Activated naive CD4-positive, alpha-beta T cell treated with anti-CD3 and anti-CD28 coated beads, Interleukin-2, amount 10 ng/mL, durations not matched to agents 7 days and 5 days (primary cell): Measurements from ENCODE around the gene LMBR1L.
"Not testable (repeated sequence)": the region's sequence is repeated elsewhere in the genome, so short reads cannot be mapped to it uniquely, and the experiment has no call there.

Experiments
- CTCF ChIA-PET: fragments of 350-600 bp; sonication (Branson Sonifier 250); formaldehyde crosslinking; loops from one replicate; lab custom pipeline; 2021; ENCODE audit warnings: antibody characterized with exemption; lab: Charles Lee
- DNase-seq: peaks from one replicate; pipeline ENCODE4 v3.0.0-alpha.2; 2020
- H3K27ac Mint-ChIP-seq: one replicate; pipeline ENCODE4 v1.8.0; 2021; ENCODE audit warnings: mild to moderate bottlenecking, moderate library complexity, mixed read lengths
- H3K27me3 Mint-ChIP-seq: one replicate; pipeline ENCODE4 v1.8.0; 2021; ENCODE audit warnings: mild to moderate bottlenecking, mixed read lengths
- H3K36me3 Mint-ChIP-seq: one replicate; pipeline ENCODE4 v1.8.0; 2021; ENCODE audit warnings: mixed read lengths
- H3K4me1 Mint-ChIP-seq: one replicate; pipeline ENCODE4 v1.8.0; 2021; ENCODE audit warnings: mixed read lengths
- H3K4me3 Mint-ChIP-seq: one replicate; pipeline ENCODE4 v1.8.0; 2021; ENCODE audit warnings: mild to moderate bottlenecking, moderate library complexity, mixed read lengths
- H3K9me3 Mint-ChIP-seq: one replicate; pipeline ENCODE4 v1.8.0; 2021; ENCODE audit warnings: mixed read lengths

The LMBR1L gene

DNA sequence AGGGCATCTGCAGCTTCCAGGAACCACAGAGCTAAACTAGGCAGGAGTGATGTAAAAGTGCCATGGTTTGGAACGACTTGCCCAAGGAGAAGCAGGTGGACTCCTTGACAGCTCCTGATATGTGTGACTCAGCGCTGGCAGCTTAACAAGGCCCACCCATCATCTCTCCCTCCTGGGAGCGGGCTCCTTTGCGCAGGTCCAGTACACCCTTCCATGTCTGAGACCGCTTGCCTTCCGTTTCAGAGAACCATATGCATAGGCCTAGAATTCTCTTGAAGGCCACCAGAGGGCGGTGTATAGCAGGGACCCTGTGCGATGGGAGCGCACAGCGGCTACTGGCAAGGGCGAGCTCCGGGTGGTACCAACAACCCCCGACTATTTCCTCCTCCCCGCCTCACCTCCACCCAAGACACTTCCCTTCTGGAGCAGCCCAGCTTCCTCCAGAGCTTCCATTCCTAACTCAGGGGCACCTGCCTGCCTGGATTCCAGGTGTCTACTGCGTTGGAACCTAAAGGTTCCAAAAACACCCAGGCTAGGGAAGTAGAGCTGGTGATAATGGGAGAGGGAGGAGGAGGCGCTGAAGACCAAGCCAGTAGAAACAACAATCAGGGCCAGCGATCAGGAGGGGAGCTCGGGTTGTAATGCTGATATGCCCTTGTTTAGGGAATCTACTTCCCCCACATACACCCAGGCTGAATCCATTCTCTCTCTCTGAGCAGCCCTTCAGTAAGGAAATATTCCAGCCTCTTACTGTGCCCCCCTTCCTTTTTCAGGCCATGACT, 22.3 kb downstream of the LMBR1L start:
- Mint-ChIP-seq H3K9me3 (no peaks in the 10 kb centered on the region), H3K36me3 (peaks cover 2% of the 10 kb centered on the region), H3K4me1 (peaks cover 62% of the 10 kb centered on the region), H3K27me3 (peaks cover 77% of the 10 kb centered on the region), H3K4me3 (no peak overlapping the region), H3K27ac (no peak overlapping the region)
- peak; percentile 76 for DNase-seq
- CTCF ChIA-PET = interaction anchor here (0.7 to 11.1 kb wide), 25 partner anchors 9 to 253 kb away, joined by 3 to 162 read pairs (median 5); partner anchors contain the start of genes PRPH, RHEBL1 and TUBA1A

DNA sequence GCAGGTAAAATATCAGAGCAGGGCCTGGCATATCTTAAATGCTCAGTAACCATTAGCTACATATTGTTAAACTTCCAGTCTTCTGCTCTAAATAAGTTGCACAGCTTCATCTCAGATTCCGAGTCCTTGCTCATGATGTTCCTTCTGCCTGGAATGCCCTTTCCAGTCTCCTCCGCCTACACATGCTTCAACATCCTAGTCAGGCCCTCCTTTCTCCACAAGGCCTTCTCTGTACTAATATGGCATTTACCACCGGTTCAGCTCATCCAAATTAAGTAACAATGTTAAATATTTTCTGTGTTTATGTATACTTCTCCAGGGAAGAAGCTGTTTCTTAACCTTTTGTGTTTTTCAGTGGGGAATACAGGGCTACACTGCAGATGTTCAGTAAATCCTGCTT, 24.5 kb downstream of the LMBR1L start:
- CTCF ChIA-PET = interaction anchor here (0.5 to 11.1 kb wide), 7 partner anchors 13 to 407 kb away, joined by 3 to 162 read pairs (median 22); partner anchors contain the start of gene RHEBL1
- Mint-ChIP-seq H3K27me3 (peaks cover 59% of the 10 kb centered on the region), H3K4me3 (no peak overlapping the region), H3K27ac (no peak overlapping the region), H3K4me1 (peaks cover 42% of the 10 kb centered on the region), H3K36me3 (peaks cover 2% of the 10 kb centered on the region), H3K9me3 (no peaks in the 10 kb centered on the region)
- no peak for DNase-seq

DNA sequence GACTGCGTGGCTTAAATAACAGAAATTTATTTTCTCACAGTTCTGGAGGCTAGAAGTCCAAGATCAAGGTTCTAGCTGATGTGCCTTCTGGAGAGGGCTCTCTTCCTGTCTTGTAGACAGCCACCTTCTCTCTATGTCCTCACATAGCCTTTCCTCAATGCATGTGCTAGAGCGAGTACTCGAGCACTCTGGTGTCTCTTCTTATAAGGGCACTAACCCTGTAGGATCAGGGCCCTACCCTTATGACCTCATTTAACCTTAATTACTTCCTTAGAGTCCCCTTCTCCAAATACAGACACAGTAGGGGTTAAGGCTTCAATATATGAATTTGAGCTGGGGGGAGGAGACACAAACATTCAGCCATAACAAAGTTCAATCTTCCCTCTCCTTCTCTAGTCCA, 26.2 kb downstream of the LMBR1L start:
- Mint-ChIP-seq H3K9me3 (no peaks in the 10 kb centered on the region), H3K4me3 (no peak overlapping the region), H3K27me3 (peaks cover 51% of the 10 kb centered on the region), H3K27ac (no peak overlapping the region), H3K4me1 (peaks cover 29% of the 10 kb centered on the region), H3K36me3 (no peaks in the 10 kb centered on the region)
- CTCF ChIA-PET = interaction anchor here (0.7 to 11.1 kb wide), 5 partner anchors 9 to 67 kb away, joined by 3 to 162 read pairs (median 6); partner anchors contain the start of gene RHEBL1
- DNase-seq = no peak

DNA sequence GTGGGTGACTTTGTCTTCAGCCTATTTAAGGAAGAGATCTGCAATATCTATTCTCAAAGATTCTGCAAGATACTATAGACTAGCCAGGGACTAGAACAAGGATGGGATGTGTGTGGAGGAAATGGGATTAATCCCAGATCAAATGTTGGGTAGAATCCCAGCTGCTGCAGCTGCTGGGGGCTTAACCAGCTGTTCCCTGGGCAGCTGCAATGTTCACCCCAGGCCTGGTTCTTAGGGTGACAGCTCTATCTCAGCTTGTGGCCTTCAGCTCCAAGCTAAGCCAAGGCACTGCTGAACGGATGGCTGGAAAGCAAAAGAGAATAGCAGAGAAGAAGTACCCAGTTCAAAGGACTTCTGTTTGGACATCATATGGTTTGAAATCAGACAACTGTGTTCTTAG, 30.9 kb downstream of the LMBR1L start:
- no peak overlapping the region for H3K27ac Mint-ChIP-seq
- no peak for DNase-seq
- peaks cover 31% of the 10 kb centered on the region for H3K27me3 Mint-ChIP-seq
- no peaks in the 10 kb centered on the region for H3K36me3 Mint-ChIP-seq
- H3K4me1 Mint-ChIP-seq = no peaks in the 10 kb centered on the region
- no peaks in the 10 kb centered on the region for H3K9me3 Mint-ChIP-seq
- CTCF ChIA-PET = interaction anchor here (1.7 to 11.1 kb wide), 3 partner anchors 8 to 18 kb away, joined by 6 to 162 read pairs (median 40); partner anchors contain the start of gene RHEBL1
- H3K4me3 Mint-ChIP-seq = no peak overlapping the region

DNA sequence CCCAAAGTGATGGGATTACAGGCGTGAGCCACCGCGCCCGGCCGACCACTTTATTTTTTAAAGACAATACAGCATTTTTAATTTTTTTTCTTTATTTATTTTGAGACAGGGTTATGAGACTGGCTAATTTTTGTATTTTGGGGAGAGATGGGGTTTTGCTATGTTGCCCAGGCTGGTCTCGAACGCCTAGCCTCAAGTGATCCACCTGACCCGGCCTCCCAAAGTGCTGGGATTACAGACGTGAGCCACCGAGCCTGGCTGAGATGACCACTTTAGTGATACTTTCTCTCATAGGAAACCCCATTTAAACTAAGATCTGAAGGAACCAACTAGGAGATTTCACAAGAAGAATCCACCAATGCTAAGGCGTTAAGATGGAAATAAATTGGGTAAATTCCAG, 39.7 kb downstream of the LMBR1L start:
- H3K4me3 Mint-ChIP-seq = no peak overlapping the region
- H3K36me3 Mint-ChIP-seq = peaks cover 3% of the 10 kb centered on the region
- H3K9me3 Mint-ChIP-seq = no peaks in the 10 kb centered on the region
- CTCF ChIA-PET = interaction anchor here (1.3 to 12.3 kb wide), 2 partner anchors 14 to 27 kb away, joined by 5 to 162 read pairs; no protein-coding TSS in a partner anchor
- H3K4me1 Mint-ChIP-seq = peaks cover 24% of the 10 kb centered on the region
- no peak for DNase-seq
- no peak overlapping the region for H3K27ac Mint-ChIP-seq
- H3K27me3 Mint-ChIP-seq = no peaks in the 10 kb centered on the region

DNA sequence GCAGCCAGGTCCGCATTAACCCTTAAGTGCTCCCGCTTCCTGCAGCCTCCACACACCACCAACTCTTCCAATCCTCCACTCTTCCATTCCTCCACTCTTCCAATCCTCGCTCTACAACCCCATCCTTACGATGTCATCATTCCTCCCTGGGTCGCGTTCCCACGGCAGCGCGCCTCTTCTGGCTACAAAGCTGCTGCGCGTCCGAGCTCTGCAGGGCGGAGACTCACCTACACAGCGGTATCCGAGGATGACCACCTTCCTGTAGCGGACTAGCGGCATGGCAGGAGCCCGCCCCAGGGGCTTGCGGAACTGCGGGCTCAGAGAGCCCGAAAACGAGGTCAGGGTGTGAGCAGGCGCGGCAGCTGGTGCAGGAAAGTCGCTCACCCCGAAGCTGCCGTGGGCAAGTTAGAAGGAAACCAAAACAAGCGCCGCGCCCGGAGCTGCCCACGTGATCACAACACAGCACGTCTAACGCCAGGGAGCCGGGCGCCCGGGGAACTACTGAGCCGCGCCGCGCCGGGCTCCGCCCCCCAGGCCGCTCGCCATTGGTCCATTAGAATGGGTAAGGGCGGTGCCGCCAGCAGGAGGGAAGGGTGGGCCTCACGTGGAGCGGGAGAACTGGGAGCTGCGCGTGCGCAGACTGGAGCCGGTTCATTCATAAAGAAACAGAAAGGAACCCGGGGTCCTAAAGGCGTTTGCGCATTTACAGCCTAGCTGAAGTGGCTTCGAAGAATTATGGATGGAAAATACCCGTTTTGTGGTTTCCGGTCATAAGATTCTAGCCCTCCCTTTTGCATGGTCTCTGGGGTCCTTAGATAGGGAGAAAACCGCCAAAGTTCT, 40.9 kb downstream of the LMBR1L start, which contains the start of gene RHEBL1:
Gene RHEBL1 (minus strand): TSS at position 473 of the 840 bp plus-strand sequence. CDS start 194 bp downstream, at position 279.
- peaks cover 9% of the 10 kb centered on the region for H3K36me3 Mint-ChIP-seq
- peaks cover 24% of the 10 kb centered on the region for H3K4me1 Mint-ChIP-seq
- H3K27ac Mint-ChIP-seq = peak within 1 kb of the TSS; percentile 90
- no peaks in the 10 kb centered on the region for H3K9me3 Mint-ChIP-seq
- H3K4me3 Mint-ChIP-seq = peak within 1 kb of the TSS; percentile 89
- peak; percentile 99 for DNase-seq
- H3K27me3 Mint-ChIP-seq = no peaks in the 10 kb centered on the region
- CTCF ChIA-PET = interaction anchor here (0.6 to 12.3 kb wide), 14 partner anchors 9 to 166 kb away, joined by 3 to 162 read pairs (median 3); partner anchors contain the start of gene KMT2D

DNA sequence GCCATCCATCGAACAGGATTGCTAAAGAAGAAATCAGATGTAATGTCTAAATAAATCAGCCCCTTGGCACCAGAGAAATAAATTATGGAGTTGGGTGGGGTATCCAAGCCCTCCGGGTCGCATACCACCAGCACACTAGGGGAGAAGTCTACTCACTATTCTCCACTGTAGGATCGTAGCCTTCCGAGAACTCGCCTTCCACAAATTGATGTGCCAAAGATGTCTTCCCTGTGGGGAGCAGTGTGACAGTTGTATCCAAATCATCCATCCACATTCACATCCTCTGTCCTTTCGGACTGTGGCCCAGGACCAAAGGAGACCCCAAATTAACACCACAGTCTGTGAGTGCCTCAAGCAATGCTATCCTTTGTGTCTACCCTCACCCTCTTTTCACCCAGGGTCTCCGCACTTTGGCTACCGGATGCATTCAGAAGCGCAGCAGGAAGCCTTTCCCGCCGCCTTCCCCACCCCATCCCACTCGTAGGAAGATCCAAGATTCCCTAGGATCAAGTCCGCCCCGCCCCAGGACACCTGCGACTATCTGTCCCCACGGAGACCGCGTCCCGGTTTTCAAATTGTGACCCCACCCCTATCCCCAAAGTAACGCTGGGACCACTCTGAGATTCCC, 41.7 kb downstream of the LMBR1L start:
- peak overlapping the region; percentile 90 for H3K27ac Mint-ChIP-seq
- CTCF ChIA-PET = interaction anchor here (1.0 to 12.3 kb wide), 7 partner anchors 16 to 81 kb away, joined by 3 to 174 read pairs (median 4); partner anchors contain the start of gene DHH
- H3K4me1 Mint-ChIP-seq = peaks cover 26% of the 10 kb centered on the region
- DNase-seq = no peak
- H3K9me3 Mint-ChIP-seq = no peaks in the 10 kb centered on the region
- peaks cover 12% of the 10 kb centered on the region for H3K36me3 Mint-ChIP-seq
- no peaks in the 10 kb centered on the region for H3K27me3 Mint-ChIP-seq
- H3K4me3 Mint-ChIP-seq = peak overlapping the region; percentile 89

DNA sequence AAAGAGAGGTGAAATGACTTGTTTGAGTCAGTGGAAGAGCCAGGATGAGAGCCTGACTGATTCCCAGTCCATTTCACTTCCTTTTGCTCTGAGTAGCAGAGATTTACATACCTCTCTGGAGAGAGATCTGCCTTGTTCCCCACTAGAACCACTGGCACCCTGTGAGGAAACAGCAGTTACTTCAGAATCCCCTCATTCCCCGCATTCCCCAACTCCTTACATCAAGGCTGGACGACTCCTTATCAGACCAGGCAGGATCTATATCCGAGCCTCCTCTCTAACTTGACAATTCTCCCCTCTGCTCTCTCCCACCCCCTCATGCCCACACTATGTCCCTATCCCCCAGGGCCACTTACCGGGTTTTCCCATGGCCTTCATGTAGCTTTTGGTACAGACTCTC, 44.5 kb downstream of the LMBR1L start:
- CTCF ChIA-PET = interaction anchor here (1.2 to 12.3 kb wide), 4 partner anchors 19 to 198 kb away, joined by 3 to 174 read pairs (median 87); partner anchors contain the start of gene DHH
- Mint-ChIP-seq H3K9me3 (no peaks in the 10 kb centered on the region), H3K4me1 (peaks cover 34% of the 10 kb centered on the region), H3K4me3 (no peak overlapping the region), H3K27me3 (no peaks in the 10 kb centered on the region), H3K36me3 (peaks cover 15% of the 10 kb centered on the region), H3K27ac (no peak overlapping the region)
- no peak for DNase-seq

DNA sequence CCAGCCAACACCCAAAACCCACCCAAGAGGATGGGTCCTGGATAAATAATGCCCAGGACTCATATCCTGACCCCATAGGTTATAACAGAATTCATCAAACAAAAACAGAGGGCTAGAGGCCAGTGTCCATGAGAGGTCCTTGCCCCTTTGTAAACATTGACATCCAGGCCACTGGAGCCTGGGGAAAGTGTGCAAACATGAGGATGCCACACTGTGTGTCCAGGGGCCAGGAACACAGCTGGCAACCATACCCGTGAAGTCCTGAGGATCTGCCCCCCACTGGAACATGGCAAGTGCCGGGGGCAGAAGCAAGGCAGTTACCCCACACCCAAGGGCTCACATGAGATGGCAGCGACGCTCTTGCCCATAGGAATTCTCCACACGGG, 45.9 kb downstream of the LMBR1L start:
- Mint-ChIP-seq H3K36me3 (peaks cover 15% of the 10 kb centered on the region), H3K27me3 (peaks cover 5% of the 10 kb centered on the region), H3K9me3 (no peaks in the 10 kb centered on the region), H3K27ac (no peak overlapping the region), H3K4me3 (no peak overlapping the region), H3K4me1 (peaks cover 28% of the 10 kb centered on the region)
- DNase-seq = no peak
- CTCF ChIA-PET = interaction anchor here (1.0 to 12.3 kb wide), 15 partner anchors 8 to 231 kb away, joined by 3 to 174 read pairs (median 6); partner anchors contain the start of genes DHH and PRPH

DNA sequence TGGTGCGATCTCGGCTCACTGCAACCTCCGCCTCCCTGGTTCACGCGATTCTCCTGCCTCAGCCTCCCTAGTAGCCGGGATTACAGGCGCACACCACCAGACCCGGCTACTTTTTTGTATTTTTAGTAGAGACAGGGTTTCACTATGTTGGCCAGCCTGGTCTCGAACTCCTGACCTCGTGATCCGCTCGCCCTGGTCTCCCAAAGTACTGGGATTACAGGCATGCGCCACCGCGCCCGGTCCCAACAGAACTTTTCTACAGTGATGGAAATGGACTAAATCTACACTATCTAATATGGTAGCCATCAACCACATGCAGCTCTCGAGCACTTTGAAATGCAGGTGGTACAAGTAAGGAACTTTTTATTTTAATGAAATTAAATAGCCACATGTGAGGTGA, 48.7 kb downstream of the LMBR1L start:
- H3K27ac Mint-ChIP-seq, H3K27me3 Mint-ChIP-seq, H3K9me3 Mint-ChIP-seq, DNase-seq: not testable (repeated sequence)
- Mint-ChIP-seq H3K4me3 (peak overlapping the region; percentile 93), H3K36me3 (peaks cover 17% of the 10 kb centered on the region), H3K4me1 (peaks cover 38% of the 10 kb centered on the region)
- CTCF ChIA-PET = interaction anchor here (12.3 kb wide), 1 partner anchor 23 kb away, joined by 162 read pairs; no protein-coding TSS in a partner anchor

DNA sequence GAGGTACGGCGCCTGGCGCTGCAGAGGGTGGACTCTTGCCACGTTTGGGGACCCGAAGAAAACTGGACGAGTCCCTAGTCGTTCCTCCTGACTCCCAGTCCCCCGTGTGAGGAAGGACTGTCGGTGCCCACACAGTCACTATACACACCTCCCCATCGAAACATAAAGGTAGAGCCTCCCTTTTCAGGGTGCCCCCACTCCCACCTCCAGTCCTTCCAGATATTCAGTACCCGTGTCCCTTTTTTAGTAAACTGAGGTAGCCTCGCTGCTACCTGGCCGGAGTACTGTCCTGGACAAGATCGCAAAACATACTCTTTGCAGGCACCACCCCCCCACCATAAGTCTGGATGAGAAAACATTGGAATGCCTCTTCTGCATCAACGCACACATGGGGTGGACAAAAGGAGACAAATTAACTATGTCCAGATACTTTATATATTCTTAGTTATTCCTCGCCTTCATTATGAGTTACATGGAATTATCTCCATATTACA, 49.4 kb downstream of the LMBR1L start:
- CTCF ChIA-PET = interaction anchor here (0.5 to 12.3 kb wide), 2 partner anchors 16 to 23 kb away, joined by 3 to 162 read pairs; no protein-coding TSS in a partner anchor
- Mint-ChIP-seq H3K36me3 (peaks cover 17% of the 10 kb centered on the region), H3K27me3 (peaks cover 5% of the 10 kb centered on the region), H3K27ac (peak overlapping the region; percentile 93), H3K9me3 (no peaks in the 10 kb centered on the region), H3K4me3 (peak overlapping the region; percentile 93), H3K4me1 (peaks cover 45% of the 10 kb centered on the region)
- no peak for DNase-seq

DNA sequence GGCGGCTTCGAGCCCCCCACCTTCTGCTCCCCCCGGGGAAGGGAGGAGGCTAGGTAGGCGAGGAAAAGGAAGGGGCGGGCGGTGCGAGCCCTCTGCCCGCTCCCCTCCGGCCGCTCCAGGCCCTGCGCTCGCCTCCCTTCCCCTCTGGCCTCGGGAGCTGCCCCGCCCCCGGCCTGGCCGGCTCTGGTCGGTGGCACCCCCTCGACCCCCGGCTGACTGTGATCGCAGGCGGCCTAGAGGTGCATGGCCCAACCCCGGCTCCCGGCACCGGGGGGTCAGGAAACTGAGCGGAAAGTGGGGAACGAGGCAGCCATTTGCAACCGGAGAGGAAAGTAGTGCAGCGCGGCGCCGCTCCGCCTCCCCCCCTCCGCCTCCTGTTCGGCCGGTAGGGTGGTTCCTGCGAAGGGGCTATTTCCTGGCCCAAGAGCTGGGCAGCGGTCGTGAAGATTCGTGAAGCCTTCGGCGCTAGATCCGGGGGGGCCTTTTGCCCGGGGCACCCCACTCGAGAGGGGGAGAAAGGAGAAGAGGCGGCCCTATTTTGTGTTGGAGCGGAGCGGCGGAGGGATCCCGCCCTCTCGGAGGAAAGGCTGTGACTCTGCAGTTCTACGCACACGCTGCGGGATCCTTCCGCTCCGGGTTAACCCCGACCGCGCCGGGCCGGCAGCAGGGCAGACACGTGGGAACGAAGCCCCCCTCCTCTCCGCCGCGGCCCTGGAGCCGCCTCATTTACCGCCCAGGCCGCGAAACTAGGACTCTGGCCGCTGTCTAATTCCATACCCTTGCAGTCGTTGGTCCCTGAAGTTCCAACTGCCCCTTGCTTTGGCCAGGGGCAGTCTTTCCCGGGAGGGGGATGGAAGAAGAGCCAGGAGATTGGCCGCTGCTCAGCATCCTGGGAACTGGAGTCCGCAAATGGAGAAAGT, 50.1 kb downstream of the LMBR1L start, which contains the start of gene KMT2D:
Gene KMT2D (minus strand): TSS at position 558 of the 920 bp plus-strand sequence. CDS start 5,470 bp downstream, outside the sequence.
- peak; percentile 92 for DNase-seq
- CTCF ChIA-PET = interaction anchor here (0.5 to 0.7 kb wide), 2 partner anchors 9 to 15 kb away, joined by 3 to 4 read pairs; partner anchors contain the start of gene RHEBL1
- Mint-ChIP-seq H3K27ac (peak within 1 kb of the TSS; percentile 93), H3K27me3 (peaks cover 5% of the 10 kb centered on the region), H3K4me3 (peak within 1 kb of the TSS; percentile 93), H3K9me3 (no peaks in the 10 kb centered on the region), H3K4me1 (peaks cover 52% of the 10 kb centered on the region), H3K36me3 (peaks cover 21% of the 10 kb centered on the region)
